HG02870 (cell line): ENCODE results near the gene GALNT10.
A peak's percentile ranks its signal among the peaks of the same experiment; 100 is the strongest.

Experiments
- ATAC-seq: cut with Tn5 transposase; IDR thresholded peaks from one replicate; pipeline ENCODE4 v1.9.1; 2021; ENCODE audit warnings: mild to moderate bottlenecking, moderate library complexity; ENCODE audit not compliant: unreplicated experiment

The GALNT10 gene

DNA sequence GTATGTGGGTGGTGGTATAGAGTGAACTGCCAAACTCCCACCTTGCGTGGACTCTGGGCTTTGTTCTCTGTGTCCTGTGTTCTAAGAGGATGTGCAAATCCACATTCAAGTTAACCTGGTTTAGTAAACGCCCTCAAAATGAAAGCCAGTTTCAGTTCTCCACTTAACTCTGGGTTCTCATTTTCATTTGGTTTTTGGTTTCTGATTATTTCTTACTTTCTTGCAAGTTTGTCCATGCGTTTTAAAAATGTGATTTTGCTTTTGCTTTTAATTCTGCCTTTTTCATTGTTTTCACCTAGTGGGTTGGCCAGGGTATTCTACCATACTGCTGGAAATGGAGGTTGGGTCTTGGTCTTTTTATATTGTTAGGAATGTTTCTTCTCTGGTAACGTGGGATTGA is 38.2 kb downstream of the GALNT10 start:
- ATAC-seq: peak; percentile 91

DNA sequence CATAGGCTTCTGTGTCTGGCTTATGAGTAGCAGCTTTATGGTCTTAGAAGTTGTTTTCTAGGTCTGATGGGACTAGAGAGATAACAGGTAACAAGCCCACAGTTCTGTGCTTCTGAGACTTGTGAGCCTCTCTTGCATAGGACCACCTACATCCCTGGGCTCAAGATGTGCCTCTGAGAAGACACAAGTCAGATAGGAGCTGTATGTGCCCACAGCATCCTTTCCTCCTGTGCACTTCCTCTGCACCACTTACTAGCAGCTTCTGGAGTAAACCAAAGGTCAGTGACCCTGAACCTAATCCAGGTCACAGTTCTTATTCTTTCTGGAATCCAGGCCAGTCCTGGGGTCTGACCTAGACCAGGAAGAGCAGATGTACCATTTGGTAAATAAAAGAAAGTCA is 40.0 kb downstream of the GALNT10 start:
- ATAC-seq: no peak

DNA sequence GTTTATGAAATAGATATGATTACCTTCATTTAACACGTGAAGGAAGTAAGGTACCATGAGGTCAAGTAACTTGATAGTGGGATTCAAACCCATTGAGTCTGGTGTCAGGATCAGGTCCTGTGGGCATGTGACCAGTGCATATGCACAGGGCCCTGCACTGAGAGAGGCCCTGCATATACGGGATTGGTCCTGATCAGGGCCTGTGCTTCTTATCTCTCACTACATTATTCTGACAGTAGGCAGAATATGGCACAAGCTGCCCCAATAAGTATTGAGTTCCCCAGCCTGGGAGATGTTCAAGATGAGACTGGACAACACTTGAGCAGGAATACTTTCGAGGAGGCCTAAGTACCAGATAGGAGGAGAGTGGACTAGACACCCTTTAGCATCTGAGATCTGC is 44.0 kb downstream of the GALNT10 start:
- no peak for ATAC-seq

DNA sequence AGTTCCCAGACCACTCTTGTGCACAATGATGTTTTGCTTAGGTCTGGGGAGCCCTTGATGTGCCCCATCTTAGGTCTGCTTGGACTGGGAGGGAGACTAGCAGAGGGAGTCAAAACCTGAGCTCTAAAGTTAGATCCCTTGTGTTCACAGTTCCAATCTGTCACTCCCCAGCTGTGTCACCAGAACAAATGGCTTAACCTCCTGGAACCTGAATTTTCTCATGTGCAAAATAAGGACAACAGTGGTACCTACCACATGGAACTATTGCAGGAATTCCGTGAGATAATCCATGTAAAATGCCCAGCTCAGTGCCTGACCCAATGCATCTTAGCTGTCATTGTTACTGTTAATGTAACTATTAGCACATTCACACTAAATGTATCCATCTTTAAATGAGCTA is 45.5 kb downstream of the GALNT10 start:
- no peak for ATAC-seq

DNA sequence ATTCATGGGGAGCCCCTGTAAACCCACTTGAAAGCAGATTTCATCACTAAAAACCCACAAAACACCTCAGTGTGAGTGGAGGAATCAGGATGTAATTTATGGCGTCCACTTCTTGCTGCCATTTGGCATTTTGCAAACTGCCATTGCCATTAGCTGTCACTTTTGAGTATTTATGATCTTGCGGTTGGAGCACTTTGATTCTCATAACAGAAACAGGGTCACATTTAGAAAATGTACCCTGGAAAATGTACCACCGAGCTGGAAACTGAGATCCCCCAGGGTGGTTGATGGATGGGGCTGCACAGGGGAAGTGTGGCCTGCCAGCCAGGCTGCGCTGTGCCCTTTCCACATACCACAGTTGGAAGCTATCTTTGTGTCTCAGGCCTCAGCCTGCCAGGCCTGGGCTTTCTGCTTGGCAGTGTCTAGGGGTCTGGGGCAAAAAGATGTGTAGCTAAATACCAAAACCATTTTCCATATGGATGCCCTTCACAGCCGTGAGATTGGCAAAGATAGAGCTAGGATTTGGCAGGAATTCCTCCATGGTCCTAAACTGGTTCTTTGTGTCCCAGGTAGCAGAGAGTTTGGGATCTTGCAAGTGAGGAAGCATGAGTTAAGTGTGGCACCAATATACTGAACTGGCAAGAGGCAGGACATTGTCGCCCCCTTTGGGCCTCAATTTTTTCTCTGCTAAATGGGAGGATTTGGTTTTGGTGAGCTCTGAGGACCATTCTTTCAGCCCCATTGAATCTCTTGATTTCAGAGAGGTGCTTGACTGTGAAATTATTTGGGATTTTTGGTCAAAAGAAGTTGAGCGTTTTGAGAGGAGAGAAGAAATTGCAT is 46.2 kb downstream of the GALNT10 start:
- ATAC-seq: no peak

DNA sequence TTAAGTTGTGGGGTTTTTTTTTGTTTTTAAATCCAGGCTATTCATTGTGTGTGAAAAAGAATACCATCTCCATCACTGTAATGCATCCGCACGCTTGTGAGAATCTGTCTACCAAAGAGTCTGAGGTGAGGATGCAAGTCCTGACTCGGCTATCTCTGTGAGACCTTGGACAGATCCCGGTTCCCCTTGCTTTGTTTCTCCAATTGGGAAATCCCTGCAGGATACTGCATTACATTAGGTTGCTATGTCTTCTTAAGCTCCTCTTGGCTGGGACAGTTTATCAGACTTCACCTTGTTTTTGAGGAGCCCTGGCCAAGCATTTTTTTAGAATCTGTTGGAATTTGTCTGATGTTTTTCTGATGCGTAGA is 46.8 kb downstream of the GALNT10 start:
- no peak for ATAC-seq

DNA sequence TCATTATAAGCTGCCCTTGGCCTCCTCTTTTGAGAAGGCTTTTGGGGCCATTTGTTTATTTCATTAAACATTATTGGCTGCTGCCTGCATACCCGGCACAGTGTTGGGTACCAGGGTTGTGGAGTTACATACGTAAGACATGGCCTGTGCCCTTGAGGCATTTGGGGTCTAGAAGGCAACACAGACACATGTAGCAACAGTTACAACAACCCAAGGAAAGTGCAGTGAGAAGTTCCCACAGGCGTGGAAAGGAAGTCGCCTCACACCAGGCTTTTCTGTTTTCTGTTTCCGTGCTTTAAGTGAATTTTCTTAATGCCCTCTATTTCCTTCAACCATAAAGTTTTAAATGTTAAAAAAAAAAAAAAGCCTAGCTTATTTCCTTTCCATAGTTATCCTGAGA is 47.4 kb downstream of the GALNT10 start:
- ATAC-seq: no peak

DNA sequence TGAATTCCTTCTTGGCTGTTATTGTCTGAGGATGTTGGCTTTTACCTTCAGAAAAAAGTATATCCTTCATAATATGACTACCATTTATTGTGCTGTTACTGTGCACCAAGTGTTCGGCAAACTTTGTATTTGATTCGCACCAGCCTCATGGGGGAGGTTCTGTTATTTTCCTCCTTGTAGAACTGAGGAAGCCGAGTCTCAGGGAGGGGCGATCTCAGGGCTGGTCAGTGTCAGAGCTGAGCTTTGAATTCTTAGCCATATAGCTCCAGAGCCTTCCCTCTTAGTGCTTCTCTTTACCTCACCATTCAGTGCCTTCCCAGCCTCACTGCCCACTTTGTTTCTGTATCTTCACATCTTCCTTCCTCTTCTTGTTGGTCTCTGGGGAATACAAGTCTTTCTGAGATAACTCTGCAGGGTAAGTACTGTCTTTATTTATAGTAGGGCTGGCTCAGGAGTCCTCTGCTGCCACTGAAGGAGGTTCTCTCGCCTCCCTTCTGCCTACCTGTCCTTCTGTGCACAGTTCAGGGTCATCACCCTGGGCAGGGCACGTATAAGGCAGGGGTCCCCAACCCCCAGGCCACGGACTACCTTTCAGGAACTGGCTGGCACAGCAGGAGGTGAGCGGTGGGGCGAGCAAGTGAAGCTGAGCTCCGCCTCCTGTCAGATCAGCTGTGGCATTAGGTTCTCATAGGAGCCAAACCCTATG is 48.4 kb downstream of the GALNT10 start:
- ATAC-seq: no peak

DNA sequence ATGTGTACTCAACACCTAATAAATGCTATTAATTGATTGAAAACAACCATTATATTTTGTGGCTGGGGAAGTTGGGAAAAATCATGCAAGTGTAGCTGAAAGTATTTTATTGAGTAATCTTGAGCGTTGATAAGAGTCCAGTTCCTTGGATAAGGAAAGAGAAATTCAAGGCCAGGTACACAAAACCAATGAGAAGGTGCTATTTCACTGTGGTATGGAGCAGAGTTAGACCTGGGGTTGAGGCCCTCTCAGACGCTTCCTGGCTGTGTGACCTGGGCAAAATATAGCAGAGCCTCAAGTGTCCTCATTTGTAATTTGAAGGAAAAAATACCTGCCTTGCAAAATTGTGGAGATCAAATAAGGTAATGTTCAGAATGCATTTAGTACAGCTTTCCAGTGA is 50.1 kb downstream of the GALNT10 start:
- ATAC-seq: no peak

DNA sequence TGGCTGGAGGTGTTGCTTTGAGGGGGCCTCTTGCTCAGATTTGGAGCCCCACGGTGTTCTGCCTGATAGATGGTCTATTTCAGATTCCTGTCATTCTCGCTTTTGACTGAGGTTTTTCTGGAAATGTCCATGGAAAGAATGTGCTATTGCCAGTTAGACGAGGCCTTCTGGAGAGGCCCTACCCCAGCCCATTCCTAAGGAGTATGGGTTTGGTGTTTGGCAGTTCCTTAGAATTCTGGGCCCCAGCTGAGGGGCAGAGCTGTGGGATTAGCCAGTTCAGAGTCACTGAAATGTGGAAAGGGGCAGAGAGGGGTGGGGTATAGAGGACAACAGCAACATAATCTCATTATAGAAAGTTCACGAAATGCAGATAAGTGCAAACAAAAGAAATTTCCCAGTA is 50.5 kb downstream of the GALNT10 start:
- no peak for ATAC-seq

DNA sequence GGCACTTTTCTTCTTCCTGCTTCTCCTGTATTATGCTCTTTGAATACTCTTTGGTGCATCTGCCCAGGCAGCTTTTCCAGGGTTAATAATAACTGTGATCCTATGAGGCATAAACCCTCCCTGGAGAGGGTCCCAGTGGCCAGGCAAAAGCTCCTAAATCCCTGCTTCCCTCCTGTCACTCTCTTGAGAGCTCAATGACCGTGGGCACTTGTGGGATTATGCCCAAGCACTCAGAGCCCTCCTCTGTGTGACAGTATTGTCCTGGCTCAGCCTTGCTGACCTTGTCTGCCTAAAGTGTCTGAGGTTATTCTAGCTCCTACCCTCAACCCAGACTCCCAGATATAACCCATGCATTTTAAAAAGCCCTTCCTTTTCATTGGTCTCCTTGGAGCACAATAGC is 51.9 kb downstream of the GALNT10 start:
- ATAC-seq: no peak

DNA sequence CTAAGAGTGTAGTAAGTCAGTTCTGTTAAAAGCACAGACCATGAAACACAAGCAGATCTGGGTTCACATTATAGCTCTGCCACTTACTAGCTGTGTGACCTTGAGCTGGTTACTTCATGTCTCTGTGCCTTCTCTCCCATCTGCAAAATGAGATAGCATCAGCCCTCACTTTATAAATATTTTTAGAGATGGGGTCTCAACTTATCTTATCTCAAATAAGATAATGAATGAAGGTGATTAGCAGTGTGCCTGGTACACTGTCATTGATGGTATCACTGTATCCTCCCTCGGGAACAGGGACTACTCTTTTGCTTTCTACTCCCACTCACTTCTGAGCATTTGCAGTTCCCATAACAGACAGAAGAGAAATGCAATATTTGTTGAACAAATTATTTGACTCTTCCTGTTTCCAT is 52.4 kb downstream of the GALNT10 start:
- ATAC-seq: peak; percentile 72

DNA sequence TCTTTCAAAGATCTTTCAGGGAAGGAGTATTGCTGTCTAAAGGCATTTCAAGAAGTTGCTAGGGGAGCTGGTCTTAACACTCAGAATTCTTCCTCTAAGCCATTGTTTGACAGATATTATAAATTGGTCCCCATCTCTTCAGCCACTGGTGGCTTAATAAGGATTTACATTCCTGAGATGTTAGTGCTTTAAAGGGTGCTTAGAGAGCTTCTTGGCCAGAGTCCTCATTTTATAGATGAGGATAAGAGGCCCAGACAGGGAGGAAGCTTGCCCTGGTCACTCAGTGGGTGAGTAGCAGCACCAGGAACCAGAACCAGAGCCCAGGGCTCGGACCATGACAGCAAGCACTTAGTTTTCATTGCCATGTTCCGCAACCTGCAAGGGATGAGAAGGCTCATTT is 53.2 kb downstream of the GALNT10 start:
- no peak for ATAC-seq

DNA sequence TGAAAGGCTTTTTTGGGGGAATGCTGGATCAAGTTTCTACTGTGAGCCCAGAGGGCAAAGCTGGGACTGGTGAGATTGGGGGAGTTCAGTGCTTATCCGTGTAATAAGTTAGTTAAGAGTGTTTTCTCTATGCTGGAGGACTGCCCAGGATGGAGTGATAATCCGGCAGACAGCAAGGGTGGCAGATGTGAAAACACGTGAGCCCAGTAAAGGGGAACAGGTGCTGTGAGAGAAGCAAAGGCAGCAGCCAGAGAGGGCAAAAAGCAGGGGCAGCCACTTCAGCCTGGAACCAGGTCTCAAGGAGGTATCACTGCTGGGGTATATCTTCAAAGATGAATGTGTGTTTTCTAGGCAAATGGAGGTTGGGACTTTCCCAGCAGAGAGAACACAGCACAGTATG is 53.9 kb downstream of the GALNT10 start:
- no peak for ATAC-seq

DNA sequence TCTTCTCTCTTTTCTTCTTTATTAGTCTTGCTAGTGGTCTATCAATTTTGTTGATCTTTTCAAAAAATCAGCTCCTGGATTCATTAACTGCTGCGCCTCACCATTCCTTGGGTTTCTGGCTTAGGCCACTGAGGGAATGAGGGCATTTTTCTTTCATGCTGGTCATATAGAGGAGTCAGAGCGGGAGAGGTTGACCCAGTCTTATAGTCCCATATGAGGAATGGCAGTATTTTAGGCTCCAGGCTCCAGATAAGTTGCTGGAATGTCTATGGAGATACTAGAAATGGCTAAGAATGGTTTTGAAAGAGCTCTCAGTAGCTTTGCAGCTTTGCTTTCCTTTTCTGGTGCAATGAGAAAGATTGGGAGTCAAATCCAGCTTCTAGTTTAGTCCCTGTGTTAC is 58.2 kb downstream of the GALNT10 start:
- no peak for ATAC-seq

DNA sequence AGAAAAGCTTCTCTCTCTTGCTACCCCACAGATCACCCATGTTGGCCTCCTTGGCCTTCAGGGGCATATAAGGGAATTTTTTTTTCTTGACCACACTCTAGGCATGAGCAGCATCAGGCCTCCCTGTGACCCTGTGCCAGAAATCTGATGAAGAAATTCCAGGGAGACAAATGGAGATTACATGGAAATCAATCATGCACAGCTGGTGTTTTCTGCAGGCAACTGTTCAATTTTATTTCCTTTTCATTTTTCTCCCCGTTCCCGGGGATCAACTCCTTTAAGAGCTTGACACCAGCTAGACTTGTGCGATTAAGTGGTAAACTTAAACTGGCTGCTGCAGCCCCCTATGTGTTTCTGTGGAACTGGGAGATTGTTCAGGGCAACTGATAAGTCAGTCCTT is 59.3 kb downstream of the GALNT10 start:
- ATAC-seq: no peak

DNA sequence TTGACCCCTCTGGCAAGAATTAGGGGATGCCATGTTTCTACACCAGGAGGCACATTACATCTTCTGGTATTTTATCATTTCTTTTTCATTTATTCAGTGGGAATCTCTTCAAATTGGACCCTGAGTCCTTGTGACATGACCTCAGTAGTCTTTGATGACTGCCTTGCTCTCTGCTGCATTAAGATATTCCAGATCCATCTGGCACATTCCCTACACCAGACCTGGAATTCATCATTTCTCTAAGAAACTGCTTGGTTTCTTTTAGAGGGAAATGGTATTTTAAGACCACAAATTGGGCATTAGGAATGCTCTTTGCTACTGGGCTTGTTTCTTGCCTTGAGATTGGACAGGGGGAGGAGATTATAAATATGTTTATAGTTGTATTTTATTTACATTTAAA is 61.0 kb downstream of the GALNT10 start:
- no peak for ATAC-seq

DNA sequence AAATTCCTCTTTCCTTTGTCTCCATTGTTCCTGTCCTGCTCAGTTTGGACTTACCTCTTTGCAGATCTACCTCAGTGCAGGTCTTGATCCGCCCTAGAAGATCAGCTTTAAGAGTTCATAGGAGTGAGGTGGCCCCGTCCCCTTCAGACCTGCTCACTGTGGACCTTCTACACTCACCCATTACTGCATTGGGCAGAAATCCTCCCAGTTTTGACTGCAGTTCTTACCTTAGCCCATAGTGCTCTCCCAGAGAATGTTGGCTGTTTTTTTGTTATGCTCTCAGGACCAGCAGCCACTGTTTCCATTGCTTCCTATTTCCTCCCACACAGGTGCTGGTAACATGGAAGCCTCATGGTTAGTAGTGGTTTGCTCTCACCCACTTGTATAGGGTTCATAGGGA is 63.3 kb downstream of the GALNT10 start:
- ATAC-seq: no peak

DNA sequence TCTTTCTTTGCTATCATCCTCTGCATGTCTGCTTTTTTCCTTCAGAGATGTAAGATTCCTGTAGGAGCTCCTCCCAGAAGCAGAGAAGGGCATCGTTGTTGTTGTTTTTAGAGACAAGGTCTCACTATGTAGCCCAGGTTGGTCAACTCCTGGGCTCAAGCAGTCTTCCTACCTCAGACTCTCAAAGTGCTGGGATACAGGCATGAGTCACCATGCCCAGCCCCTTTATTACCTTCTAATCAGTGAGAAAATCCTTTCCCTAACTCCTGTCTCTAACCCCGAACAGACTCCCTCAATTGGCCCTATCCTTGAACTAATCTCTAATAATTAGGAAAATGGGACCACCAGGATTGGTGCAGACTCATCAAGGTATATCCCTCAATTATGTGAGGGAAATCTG is 64.4 kb downstream of the GALNT10 start:
- no peak for ATAC-seq

DNA sequence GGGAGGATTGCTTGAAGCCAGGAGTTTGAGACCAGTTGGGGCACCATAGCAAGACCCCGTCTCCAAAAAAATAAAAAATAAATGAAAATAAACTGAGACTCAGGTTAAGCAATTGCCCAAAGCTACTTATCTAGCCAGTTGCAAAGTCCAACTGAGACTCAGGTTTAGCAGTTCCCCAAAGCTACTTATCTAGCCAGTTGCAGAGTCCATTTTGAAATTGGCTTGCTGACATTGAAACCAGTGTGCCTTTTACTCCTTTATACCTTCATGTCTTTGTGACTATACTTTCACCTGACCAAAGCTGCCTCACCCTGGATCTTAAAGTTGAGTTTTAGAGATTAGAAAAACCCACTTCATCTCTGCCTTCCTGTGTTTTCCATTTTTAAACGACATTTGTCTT is 66.5 kb downstream of the GALNT10 start:
- no peak for ATAC-seq

DNA sequence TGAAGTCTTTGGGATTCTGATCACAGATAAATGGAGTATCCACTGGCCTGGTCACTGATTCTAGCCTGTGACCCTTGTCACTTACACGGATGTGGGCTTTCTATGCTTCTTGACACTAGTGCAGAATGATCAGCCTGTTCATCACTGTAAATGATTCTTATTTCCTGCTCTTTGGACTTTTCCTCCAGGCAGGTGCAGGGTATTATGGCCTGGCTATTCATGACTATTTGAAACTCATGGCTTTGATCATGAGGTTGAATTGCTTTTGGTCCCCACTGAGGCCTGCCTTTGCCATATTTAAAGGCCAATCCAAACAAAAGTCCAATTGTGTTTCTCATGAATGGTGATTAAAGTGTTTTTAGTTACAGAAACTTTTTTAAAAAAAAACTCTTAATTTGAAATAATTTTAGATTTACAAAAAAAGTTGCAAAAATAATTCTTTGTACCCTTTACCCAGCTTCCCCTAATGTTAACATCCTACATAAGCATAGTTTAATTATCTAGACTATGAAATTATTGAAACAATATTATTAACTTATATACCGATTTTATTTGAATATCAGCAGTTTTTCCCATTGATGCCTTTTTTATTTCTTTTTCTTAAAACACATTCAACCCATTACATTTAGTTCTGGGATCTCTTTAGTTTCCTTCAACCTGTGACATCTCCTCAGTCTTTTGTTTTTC is 68.1 kb downstream of the GALNT10 start:
- no peak for ATAC-seq
